NCI-H82 treated with DMSO at 0.1 percent for 48 hours (cell line): Measurements from ENCODE around the gene ESRRB.

ENCODE experiments used
- DNase-seq: peaks from one replicate; lab custom pipeline; 2025; ENCODE audit not compliant: unreplicated experiment; lab: John Stamatoyannopoulos, UW

The ESRRB gene

DNA sequence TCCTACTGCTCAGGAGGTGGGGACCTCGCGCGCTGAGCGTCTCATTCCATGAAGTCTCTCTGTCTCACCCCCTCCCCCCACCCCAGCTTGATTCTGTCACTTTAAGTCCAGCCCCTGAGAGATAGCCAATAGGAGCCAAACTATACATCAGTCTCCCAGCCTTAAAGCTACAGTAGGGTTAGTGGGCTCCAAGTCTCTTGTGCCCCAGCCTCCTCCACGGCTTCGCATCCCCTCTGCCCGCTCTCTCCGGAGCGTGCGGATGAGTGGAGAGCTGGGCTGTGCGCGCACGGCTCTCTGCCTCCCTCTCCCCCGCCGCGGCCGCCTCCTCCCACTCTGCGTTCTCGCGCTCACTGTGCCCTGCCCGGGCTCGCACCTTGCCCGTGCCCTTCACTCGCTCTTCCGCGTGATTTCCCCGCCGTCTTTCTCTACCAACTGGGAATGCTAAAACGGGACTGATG is at the start of gene ESRRB:
ESRRB (plus strand) TSS at position 191 of the 458 bp plus-strand sequence; CDS start at position 456, 265 bp downstream.
- peak; percentile 74 for DNase-seq

DNA sequence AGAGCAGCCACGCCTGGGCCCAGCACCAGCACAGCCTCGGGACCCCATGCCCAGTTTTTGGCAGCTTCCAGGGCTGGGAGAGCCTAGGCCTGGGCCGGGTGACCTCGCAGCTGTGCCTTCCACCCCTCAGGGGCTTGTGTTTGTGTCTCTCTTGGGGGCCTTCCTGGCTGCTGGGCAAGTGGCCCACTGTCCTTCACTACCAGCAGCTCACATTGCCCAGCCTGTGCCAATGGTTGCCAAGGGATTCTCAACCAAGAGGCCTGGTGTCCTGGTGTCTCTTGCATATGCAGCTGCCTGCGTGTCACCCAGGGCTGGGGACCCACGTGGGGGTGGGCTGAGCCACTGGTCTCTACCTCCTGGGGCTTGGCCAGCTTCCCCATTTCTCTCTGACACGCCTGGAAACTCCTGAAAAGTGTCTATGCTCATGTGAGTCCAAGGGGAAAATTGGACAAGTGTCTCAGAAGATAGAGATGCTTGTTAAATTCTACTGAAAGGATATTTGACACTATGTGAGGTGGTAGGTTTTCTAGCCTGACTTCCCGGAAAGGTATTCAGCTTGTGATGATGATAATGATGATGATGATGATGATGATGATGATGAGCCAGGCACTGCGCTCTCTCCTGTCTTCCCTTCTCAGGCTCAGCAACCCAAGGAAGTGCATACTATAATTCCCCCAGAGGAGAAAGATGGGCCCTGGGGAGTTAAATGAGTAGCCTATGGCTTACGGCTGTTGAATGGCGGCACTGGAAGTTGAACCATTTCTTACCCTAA is 48.8 kb upstream of the ESRRB start:
- no peak for DNase-seq

DNA sequence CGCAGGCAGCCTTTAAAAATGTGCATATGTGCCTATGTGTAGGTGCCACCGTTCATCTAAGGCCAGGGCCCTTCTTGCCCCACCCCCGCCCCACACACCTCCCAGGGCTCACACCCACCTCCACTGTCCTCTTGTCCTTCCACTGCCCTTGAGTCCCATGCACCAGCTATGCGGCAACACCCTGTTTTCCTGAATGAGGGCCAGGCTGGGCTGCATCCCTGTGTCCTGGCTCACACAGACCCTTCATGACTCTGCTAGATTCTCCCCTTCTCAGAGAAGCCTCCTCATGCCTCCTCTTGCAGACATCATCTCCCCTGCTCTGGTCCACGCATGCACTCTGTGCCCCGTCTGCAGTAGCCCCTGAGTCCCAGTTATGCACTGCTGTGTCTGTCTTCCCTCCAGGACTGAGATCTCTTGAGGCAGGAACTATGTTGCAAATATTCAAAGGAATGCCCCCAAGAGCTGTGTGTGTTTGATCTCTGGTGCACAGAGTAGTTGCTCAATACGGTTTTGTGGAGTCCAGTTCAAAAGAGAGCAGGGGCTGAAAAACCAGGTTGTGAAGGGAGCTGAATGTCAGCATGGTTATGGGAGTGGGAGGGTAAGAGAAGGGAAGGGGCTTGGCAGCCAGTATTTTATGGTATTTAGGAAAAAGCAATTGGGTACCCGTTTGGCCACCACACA is 47.3 kb upstream of the ESRRB start:
- no peak for DNase-seq

DNA sequence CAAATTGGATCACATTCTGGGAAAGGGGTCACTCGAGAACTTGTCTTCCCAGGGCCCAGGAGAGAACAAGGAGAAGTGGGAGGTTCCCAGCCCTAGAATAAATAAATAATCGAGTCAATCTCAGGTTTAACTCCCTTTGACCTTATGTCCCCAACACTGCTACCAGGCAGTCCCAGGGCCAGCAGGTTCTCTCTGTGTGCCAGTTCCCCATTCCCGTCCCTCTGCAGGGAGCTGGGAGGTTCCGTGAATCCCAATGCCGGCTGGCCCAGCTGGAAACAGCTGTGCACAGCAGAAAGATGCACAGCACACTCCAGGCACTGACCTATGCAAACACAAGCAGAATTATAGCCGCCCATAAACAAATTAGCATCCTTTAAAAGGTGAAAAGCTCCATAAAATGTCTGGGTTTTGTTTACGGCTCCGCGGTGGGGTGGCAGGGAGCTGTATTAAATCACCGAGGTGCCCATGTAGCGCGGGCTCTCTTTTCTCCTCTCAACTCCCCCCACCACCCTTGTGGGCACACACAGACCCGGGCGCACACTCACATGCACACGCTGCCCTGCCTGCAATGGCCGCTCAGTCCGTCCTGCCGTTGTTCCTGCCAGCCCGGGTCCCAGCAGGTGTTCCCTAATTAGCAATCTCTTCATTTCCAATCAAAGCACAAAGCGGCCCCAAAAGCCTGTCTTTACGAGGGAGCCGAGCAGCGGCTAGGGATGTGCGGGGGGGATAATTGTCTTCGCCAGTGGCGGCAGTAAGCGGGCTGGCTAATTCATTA is 46.6 kb upstream of the ESRRB start:
- no peak for DNase-seq

DNA sequence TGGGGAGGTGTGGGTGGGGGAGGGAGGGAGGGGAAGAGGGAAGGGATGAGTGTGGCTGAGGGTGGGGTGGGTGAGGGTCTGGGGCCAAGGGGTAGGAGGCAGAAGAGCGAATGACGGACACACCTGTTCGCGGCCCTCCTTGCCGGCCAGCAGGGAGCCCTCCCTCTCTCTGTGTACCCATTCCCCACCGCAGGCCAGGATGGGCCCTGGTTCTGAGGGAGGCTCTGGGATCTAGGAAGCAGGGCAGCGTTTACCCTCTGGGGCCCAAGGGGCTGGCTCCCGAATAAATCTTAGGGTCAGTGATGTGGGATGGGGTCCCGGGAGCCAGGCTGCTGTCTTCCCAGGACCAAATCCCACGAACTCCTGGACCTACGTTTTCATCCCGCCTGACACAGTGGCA is 46.0 kb upstream of the ESRRB start:
- no peak for DNase-seq

DNA sequence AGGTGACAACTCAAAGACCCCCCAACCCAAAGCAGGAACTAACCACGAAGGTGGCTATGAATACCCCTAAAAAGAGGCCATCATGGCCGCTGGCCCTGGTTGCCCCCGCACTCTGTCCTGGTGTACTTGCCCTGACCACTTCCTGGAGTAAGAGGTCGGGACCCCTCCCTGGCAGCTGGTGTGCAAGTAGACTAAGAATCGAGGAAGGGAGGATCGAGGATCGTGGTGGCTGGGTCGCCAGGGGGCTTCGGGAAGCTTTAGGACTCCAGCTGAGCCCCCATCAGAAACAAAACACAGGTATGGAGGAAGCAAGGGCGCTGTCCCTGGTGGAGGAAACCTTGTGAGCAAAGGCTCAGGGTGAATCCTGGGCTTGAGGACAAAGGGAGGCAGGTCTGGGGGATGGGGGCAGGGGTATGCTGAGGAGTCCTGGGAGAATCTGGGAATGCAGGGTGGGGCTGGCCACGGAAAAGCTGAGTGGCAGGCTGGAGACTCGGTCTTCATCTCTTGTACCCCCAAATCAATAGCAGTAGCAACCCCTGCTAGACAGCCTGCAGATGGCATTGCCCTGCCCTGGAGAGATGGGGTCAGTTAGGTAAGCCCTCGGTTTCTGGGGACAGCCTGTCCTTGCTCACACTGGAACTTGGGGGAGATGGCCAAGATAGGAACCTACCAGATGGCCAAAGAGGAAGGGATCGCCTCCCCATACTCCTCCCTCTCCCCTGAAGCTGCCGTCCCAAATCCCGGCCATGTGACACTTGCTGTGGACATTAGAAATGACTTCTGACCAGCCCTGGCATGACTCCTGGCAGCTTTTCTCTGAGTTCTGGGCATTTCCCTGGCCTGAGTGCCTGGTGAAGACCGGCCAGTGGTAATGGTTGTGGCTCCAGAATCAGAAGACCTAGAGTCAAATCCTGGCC is 45.3 kb upstream of the ESRRB start:
- DNase-seq, result no peak

DNA sequence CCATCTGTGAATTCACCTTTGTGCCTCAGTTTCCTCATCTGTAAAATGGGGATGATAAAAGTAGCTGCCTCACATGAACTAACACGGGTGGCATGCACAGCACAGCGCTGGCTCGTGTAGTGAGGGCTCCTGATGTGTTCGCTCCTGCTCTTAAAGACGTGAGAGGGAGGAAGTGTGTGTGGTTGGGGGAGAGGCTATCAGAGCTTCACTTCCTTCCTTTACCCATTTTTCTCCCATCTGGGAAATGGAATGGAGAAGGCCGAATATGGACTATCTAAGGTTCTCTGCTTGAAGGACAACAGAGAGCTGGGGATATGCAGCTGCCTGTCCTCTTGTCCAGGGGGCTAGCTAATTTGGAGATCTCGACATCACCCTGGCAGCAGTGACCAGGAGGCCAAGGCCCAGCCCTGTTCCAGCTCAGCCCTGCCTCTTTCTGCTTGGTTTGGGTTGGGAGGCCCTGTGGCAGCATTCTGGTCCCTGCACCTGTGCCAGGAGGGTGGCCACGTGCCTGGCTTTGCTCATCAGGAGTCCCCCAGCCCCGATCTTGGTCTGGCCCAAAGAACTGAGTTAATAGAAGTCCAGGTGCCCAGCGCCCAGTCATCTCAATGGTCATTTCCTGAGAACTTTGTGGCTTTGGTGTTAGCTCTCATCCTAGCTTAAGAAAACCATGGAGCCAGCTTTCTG is 44.5 kb upstream of the ESRRB start:
- no peak for DNase-seq

DNA sequence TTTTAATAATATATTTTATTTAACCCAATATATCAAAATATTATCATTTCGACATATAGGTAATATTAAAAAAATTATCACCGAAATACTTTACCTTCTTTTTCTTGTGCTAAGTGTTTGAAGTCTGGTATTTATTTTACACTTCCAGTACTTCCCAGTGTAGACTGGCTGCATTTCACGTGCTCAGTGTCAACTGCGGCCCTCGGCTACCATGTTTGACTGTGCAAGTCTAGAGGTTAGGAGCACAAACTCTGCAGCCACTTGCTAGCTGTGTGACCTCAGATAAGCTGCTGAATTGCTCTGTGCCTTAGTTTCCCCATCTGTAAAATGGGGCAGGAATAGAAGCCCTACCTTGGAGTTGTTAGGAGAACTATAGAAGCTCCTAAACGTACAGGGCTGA is 42.3 kb upstream of the ESRRB start:
- DNase-seq, result no peak

DNA sequence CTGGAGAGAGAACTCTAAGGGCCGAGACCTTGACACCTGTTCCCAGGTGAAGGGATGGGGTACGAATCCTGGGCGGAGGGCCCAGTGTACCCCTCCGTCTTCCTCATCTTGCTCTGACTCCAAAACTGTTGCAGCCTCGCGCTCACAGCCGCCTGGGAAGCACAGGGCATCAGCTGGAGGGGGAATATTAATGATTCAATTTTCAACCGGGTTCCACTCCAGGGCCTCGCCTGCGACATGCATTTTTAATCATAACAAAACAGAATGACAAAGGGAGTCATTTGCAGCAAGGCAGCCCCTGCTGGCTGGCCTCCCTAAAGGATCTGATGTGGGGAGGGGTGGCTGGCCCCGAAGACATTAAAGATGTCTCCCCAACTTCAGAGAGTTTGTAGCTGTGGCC is 41.6 kb upstream of the ESRRB start:
- DNase-seq, result no peak

DNA sequence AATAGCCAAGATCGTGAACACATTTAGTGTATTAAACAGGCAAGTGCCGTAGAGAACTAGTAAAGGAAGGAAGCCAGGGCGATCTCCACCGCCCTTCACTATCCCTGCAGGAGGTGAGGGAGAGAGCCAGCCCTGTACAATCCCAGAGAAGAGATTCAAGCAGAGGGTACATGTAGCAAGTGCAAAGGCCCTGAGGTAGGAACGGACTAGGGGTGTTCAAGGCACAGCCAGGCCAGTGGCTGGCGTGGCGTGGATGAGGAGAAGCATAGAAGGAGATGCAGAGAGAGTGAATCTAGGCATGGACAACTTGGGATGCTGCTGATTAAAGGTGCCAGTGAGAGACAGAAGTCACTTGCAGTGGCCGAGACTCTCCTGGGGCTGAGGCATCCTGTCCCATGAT is 39.1 kb upstream of the ESRRB start:
- DNase-seq, result no peak

DNA sequence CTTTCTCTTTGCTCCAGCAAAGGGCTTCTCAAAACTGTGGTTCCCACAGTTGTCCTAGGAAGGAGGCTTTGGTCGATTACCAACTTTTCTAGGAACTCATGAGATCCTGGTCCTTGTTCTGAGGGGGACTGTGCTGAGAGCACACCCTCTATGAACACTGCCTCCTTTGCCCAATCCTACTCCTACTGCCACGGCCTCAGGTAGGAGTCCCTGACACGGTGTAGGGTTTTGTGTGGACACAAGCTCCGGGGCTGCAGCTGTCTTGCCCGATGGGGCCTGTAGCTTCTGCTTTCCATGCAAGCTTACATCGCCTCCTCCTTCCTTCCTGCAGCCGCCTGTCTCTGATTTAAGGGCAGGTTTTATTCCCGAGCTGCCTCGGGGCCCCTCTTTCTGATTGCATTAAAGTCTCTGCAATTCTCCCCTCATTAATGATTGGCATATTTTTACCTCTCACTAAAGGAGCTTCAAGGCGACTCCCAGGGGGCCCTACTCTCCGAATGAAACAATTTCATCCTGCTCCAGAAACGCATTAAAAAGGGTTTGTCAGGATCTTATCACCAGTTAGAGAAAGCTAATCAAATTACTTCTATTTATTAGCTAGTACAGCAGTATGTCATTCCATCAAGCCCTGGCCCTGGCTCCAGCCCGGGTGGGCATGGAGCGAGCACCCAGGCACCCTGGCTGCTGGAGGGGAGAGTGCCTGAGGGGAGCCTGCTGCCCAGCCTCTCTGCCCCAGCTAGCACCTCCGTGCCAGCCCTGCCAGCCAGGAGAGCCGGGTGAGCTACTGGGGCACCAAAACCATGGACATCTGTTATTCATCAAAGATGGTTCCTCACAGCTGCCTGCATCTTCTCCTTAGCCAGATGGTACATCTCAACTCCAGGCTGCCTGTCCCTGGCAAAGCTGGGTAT is 38.0 kb upstream of the ESRRB start:
- DNase-seq, result peak; percentile 22

DNA sequence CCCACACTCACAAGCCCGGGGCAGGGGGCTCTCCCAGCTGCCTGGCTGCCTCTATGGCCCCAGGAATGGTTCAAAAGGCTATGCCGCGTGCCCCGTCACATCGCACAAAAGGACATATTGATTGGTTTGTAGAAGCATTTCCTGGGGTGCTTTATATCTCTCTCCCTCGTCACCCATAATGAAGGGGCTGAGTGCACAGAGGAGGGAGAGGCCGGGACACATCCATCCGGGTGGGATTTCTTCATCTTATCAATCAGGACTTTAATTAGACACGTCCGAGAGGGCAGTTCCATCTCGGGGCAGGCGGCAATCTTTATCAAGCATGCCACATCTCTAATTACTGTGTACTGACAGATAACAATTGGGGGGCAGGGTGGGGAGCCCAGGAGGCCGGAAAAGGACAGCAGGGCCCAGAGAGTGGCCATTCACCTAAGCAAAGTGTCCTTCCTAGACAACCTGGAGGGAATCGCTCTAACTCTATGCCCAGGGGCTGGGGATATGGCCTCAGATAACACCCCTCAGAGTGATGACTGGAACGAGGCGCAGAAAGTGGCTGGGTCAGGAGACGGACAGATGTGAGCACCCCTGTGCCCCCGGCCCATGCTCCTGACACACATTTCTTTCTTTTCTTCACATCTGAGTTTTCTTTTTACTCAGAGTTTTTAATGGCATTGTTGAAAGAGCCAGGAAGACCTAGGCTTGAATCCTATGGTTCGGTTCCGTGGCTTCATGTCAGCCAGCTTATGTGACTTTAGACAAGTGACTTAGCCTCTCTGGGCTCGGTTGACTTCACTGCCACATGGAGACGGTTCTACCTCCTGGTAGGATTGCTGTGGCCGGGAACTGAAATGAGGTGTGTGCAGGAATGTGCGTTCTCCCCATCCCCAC is 36.0 kb upstream of the ESRRB start:
- no peak for DNase-seq

DNA sequence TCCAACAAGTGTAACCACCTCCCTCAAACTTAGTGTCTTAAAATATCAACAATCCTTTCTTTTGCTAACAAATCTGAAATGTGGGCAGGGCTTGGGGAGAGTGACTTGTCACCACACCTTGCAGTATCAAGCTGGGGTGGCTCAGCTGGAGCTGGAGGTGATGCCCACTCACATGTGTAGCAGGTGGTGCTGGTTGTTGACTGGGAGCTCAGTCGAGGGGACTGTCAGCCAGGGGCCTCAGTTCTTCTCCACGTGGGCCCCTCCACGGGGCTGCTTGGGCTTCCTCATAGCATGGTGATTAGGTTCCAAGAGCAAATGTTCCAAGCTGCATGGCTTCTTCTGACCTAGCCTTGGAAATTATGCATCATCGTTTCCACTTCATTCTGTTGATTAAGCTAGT is 32.6 kb upstream of the ESRRB start:
- no peak for DNase-seq

DNA sequence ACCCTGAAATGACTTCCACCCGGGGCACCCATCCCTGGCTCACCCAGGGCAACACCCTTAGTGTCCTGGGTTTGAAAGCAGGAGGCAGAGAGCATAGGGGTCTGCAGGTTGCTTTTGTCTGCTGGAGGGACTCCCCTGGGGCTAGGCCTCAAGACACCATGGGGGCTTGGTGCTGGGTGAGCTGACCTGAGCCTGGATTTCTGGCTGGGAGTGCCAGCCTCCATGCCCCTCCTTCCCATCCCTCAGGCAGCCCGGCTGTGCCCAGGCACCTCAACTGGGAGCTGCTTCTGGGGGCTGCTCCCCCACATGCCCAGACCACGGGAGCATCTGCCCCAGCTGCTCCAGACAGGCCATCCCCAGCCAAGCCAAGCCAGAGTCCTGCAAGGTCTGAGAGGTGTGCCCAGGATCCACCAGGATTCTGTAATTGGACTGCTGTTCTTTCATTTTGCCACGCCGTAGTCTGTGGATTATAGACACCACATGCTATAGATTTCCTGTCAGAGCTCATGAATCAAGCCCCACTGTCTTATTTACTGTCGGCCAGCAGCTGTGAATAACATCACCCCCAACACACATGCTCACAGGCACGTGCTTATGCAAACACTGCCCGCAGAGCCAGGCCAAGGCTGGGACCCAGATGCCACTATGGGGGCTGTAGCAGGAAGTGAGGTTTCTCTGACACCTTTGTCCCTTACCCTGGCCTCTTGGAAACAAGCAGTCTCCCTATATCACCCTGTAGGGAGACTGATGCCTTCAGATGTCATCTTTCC is 29.4 kb upstream of the ESRRB start:
- peak; percentile 29 for DNase-seq

DNA sequence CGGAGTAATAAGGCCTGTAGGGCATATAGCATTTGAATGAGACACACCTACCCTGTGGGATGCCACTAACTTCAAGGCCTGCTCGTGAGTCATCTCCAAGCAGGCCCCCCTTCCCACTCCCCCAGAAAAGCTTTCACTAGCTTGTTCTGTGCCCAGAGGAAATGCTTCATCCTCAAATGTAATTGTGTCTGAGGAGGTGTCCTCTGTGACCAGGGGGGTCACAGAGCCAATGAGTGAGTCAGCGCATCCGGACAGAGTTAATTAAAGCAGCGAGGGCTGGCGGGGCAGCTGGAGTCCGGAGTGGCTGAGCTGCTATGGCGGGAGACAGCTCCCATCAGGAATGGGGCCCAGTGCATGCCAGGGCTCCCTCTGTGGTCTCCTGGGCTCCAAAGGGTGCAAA is 27.0 kb upstream of the ESRRB start:
- no peak for DNase-seq

DNA sequence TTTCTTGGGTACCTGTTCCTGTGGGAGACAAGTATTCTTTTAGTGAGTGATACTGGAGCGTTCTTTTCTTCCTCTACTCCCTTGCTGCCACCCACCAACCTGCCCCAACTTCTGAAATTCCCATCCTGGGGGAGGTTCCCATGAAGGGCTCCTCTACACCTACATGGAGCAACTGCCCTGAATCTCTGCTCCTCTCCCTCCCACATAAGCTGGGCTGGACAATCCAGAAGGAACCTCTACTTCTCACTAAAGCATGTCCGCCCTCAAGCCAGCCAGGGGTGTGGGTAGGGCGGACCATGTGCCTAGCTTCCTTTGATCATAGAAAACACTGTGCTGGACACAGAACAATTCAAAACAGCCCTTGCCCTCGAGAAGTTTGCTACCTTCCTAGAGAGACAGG is 25.9 kb upstream of the ESRRB start:
- no peak for DNase-seq

DNA sequence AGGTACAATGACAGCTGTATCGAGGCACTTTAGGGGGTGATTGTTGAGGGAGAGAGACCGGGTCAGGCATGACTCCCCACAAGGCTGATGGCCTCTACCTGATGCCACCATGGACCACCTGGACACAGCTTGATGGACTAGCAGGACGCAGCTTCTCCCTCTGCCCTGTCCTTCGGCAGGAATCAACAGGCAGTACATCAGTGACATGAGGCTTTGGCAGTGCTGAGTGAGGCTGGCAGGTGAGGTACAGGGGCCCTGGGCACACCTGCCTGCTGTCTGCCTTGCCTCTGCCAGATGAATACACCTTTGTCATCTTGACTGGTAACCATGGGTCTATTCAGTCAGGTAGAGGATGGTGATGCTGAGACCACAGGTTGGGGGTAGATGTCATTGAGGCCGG is 25.3 kb upstream of the ESRRB start:
- no peak for DNase-seq
